HepG2 (cell line): ENCODE results near the gene UQCRC2. TPM values are rescaled to one million over a fixed set of nuclear protein-coding genes. Genes with fewer than 3 reads are reported as not detected.

Experiments
- EED ChIP-seq: sonication (generic); formaldehyde crosslinking; IDR thresholded peaks from 2 replicates; pipeline ENCODE4 v1.5.0; 2020; ENCODE audit warnings: mild to moderate bottlenecking, missing genetic modification reagents
- HNF4G ChIP-seq, 2 experiments: sonication (generic) in 1 of 2; formaldehyde crosslinking in 1 of 2; IDR thresholded peaks; 2 replicates each; pipeline versions ENCODE4 v1.4.0 to v1.6.1; 2011 to 2020; ENCODE audit warnings: borderline replicate concordance in 2 of 2, low read depth in 2 of 2, mild to moderate bottlenecking in 2 of 2, low read length in 1 of 2, missing genetic modification reagents in 1 of 2, moderate library complexity in 1 of 2
- NFE2L1 ChIP-seq: sonication (generic); formaldehyde crosslinking; IDR thresholded peaks from 2 replicates; pipeline ENCODE4 v1.4.0; 2020; ENCODE audit warnings: missing genetic modification reagents, mild to moderate bottlenecking, borderline replicate concordance
- NKX3-1 ChIP-seq: sonication (generic); formaldehyde crosslinking; IDR thresholded peaks from 2 replicates; pipeline ENCODE4 v1.5.0; 2020; ENCODE audit warnings: missing genetic modification reagents
- NPAS2 ChIP-seq: sonication (generic); formaldehyde crosslinking; IDR thresholded peaks from 2 replicates; pipeline ENCODE4 v1.8.0; 2022; ENCODE audit warnings: mild to moderate bottlenecking, missing genetic modification reagents, borderline replicate concordance
- NRL ChIP-seq: sonication (generic); formaldehyde crosslinking; IDR thresholded peaks from 2 replicates; pipeline ENCODE4 v1.5.0; 2020; ENCODE audit warnings: missing genetic modification reagents, mild to moderate bottlenecking, moderate library complexity, borderline replicate concordance
- SOX13 ChIP-seq, 3 experiments: fragments of 450-650 bp in 1 of 3; sonication (generic) in 1 of 3; formaldehyde crosslinking in 1 of 3; IDR thresholded peaks in 2 of 3; conservative IDR thresholded peaks in 1 of 3; 2 replicates each; pipeline versions ENCODE4 v1.5.0 to v1.6.1; 2016 to 2020; ENCODE audit warnings: antibody characterized with exemption in 1 of 3, mild to moderate bottlenecking in 1 of 3, missing compliant biosample characterization in 1 of 3, missing genetic modification reagents in 1 of 3, moderate library complexity in 1 of 3
- TGIF2 ChIP-seq: IDR thresholded peaks from 2 replicates; pipeline ENCODE4 v1.6.1; 2016; ENCODE audit warnings: control low read depth, missing compliant biosample characterization
- WIZ ChIP-seq: sonication (generic); formaldehyde crosslinking; IDR thresholded peaks from 2 replicates; pipeline ENCODE4 v1.5.1; 2020; ENCODE audit warnings: mild to moderate bottlenecking, missing genetic modification reagents
- ZBTB20 ChIP-seq: sonication (generic); formaldehyde crosslinking; IDR thresholded peaks from 2 replicates; pipeline ENCODE4 v1.8.1; 2023; ENCODE audit warnings: missing genetic modification reagents, low read depth, mild to moderate bottlenecking, borderline replicate concordance
- ZFP62 ChIP-seq: sonication (generic); formaldehyde crosslinking; IDR thresholded peaks from 2 replicates; pipeline ENCODE4 v1.4.0; 2020; ENCODE audit warnings: missing genetic modification reagents
- ZNF737 ChIP-seq: sonication (generic); formaldehyde crosslinking; IDR thresholded peaks from 2 replicates; pipeline ENCODE4 v1.5.0; 2020; ENCODE audit warnings: missing genetic modification reagents, mild to moderate bottlenecking, borderline replicate concordance
- polyA plus RNA-seq, 8 experiments: library from polyadenylated mRNA; depleted of rRNA in 3 of 8; stranded (reverse) in 7 of 8; unstranded in 1 of 8; fragments of >200 nt; fragmentation: Illumina TruSeq in 4 of 8; extraction: Trizol in 4 of 8; gene quantifications; 2 replicates each; pipeline versions ENCODE4 v1.2.1 to v1.2.3, GENCODE V29; 2011 to 2016; ENCODE audit warnings: low read depth in 4 of 8, missing spikeins in 1 of 8, mixed read lengths in 1 of 8; ENCODE audit not compliant: insufficient read depth in 1 of 8
- total RNA-seq, 5 experiments: library from RNA; depleted of rRNA; stranded (reverse); fragments of >200 nt; fragmentation: Illumina TruSeq; extraction: Trizol; gene quantifications; 2 replicates each; pipeline ENCODE4 v1.2.3, GENCODE V29; 2016; ENCODE audit warnings: low read depth in 1 of 5
- TF ChIP-seq, protein P1 (sequence below): sonication (generic); formaldehyde crosslinking; IDR thresholded peaks from 2 replicates; pipeline ENCODE4 v1.5.1; 2020; ENCODE audit warnings: mild to moderate bottlenecking, missing genetic modification reagents, borderline replicate concordance
- TF ChIP-seq, protein P2 (sequence below): sonication (generic); formaldehyde crosslinking; IDR thresholded peaks from 2 replicates; pipeline ENCODE4 v1.9.0; 2021; ENCODE audit warnings: missing genetic modification reagents, mild to moderate bottlenecking, borderline replicate concordance
- TF ChIP-seq, protein P3 (sequence below): sonication (generic); formaldehyde crosslinking; IDR thresholded peaks from 2 replicates; pipeline ENCODE4 v1.8.0; 2022; ENCODE audit warnings: mild to moderate bottlenecking, missing genetic modification reagents; ENCODE audit not compliant: insufficient replicate concordance
- TF ChIP-seq, protein P4 (sequence below): IDR thresholded peaks from 2 replicates; pipeline ENCODE4 v1.6.1; 2012; ENCODE audit warnings: inconsistent platforms
- TF ChIP-seq, protein P5 (sequence below): sonication (generic); formaldehyde crosslinking; IDR thresholded peaks from 2 replicates; pipeline ENCODE4 v1.4.0; 2020; ENCODE audit warnings: mild to moderate bottlenecking, missing genetic modification reagents, borderline replicate concordance

The UQCRC2 gene
- total and polyA plus RNA-seq, 2 of the 13 experiments (the other 11 are each of a cell fraction or from before 2014, with no cell fraction given) = 442 to 536 TPM

DNA sequence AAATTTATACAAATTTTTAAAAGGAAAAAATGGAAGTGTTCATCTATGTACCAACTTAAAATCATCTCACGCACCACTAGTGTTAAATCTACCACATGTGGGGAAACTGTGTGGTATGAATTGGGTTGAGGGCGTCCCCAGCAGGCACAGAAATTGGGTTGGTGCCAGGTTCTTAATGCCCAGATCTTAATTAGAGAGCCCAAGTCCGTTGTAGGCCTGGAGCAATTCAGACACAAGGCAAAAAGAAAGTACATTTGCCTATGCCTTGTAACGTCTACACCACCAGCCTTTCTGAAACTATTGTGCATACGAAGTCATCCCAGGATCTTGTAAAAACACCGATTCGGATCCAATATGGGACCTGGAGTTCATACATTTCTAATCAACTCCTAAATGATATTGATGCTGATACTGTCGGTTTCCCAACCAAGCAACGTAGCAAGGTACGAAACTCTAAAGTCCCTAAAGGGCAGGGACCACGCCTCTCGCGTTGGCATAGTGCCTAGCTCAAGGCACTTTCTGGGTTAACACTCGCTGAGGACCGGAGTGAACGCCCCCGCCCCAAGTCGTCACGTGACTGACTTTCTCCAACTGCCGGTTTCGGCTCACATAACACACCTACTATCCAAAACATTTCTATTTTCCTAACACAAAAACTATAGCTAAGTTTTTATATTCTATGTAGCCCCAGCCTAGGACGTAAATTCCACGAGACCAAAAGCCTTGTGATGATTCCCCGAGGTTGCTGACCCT lies 945 bp upstream of the UQCRC2 start (continued):
- TF ChIP-seq TGIF2 (CRISPR knock-in tag) (0 out of 2 replicates have a peak, but pooled peaks have one; percentile 42), HNF4G (IDR thresholded peaks at IDR 0.05; ENCODE audit: borderline replicate concordance, low read depth, low read length) (peak; percentile 46; the same call in 1 of the 2 replicates), HNF4G (CRISPR knock-in tag; IDR thresholded peaks at IDR 0.05; ENCODE audit: borderline replicate concordance, low read depth) (peak; percentile 53), ZBTB20 (CRISPR knock-in tag) (peak; percentile 94; the same call in 1 of the 2 replicates), NRL (CRISPR knock-in tag) (no peak), ZNF737 (no peak), NPAS2 (no peak), ZFP62 (no peak), EED (no peak), NKX3-1 (CRISPR knock-in tag) (no peak), NFE2L1 (no peak), WIZ (CRISPR knock-in tag) (no peak; the same call in 1 of the 2 replicates), SOX13 (IDR thresholded peaks at IDR 0.05) (no peak), SOX13 (CRISPR knock-in tag; conservative IDR thresholded peaks at IDR 0.05 in 1 of 2, IDR thresholded peaks at IDR 0.05 in 1 of 2) (peak in 1 of 2 experiments; percentile 63; a peak in 2 of 4 replicates)
- TF ChIP-seq, protein P1, sequence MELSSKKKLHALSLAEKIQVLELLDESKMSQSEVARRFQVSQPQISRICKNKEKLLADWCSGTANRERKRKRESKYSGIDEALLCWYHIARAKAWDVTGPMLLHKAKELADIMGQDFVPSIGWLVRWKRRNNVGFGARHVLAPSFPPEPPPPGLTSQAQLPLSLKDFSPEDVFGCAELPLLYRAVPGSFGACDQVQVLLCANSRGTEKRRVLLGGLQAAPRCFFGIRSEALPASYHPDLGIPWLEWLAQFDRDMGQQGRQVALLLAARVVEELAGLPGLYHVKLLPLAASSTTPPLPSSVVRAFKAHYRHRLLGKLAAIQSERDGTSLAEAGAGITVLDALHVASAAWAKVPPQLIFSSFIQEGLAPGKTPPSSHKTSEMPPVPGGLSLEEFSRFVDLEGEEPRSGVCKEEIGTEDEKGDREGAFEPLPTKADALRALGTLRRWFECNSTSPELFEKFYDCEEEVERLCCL (CRISPR knock-in tag) = no peak
- TF ChIP-seq, protein P2, sequence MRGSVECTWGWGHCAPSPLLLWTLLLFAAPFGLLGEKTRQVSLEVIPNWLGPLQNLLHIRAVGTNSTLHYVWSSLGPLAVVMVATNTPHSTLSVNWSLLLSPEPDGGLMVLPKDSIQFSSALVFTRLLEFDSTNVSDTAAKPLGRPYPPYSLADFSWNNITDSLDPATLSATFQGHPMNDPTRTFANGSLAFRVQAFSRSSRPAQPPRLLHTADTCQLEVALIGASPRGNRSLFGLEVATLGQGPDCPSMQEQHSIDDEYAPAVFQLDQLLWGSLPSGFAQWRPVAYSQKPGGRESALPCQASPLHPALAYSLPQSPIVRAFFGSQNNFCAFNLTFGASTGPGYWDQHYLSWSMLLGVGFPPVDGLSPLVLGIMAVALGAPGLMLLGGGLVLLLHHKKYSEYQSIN (CRISPR knock-in tag) = no peak
- TF ChIP-seq, protein P3, sequence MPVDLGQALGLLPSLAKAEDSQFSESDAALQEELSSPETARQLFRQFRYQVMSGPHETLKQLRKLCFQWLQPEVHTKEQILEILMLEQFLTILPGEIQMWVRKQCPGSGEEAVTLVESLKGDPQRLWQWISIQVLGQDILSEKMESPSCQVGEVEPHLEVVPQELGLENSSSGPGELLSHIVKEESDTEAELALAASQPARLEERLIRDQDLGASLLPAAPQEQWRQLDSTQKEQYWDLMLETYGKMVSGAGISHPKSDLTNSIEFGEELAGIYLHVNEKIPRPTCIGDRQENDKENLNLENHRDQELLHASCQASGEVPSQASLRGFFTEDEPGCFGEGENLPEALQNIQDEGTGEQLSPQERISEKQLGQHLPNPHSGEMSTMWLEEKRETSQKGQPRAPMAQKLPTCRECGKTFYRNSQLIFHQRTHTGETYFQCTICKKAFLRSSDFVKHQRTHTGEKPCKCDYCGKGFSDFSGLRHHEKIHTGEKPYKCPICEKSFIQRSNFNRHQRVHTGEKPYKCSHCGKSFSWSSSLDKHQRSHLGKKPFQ (CRISPR knock-in tag) = no peak
- TF ChIP-seq, protein P4, sequence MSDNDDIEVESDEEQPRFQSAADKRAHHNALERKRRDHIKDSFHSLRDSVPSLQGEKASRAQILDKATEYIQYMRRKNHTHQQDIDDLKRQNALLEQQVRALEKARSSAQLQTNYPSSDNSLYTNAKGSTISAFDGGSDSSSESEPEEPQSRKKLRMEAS = no peak
- TF ChIP-seq, protein P5, sequence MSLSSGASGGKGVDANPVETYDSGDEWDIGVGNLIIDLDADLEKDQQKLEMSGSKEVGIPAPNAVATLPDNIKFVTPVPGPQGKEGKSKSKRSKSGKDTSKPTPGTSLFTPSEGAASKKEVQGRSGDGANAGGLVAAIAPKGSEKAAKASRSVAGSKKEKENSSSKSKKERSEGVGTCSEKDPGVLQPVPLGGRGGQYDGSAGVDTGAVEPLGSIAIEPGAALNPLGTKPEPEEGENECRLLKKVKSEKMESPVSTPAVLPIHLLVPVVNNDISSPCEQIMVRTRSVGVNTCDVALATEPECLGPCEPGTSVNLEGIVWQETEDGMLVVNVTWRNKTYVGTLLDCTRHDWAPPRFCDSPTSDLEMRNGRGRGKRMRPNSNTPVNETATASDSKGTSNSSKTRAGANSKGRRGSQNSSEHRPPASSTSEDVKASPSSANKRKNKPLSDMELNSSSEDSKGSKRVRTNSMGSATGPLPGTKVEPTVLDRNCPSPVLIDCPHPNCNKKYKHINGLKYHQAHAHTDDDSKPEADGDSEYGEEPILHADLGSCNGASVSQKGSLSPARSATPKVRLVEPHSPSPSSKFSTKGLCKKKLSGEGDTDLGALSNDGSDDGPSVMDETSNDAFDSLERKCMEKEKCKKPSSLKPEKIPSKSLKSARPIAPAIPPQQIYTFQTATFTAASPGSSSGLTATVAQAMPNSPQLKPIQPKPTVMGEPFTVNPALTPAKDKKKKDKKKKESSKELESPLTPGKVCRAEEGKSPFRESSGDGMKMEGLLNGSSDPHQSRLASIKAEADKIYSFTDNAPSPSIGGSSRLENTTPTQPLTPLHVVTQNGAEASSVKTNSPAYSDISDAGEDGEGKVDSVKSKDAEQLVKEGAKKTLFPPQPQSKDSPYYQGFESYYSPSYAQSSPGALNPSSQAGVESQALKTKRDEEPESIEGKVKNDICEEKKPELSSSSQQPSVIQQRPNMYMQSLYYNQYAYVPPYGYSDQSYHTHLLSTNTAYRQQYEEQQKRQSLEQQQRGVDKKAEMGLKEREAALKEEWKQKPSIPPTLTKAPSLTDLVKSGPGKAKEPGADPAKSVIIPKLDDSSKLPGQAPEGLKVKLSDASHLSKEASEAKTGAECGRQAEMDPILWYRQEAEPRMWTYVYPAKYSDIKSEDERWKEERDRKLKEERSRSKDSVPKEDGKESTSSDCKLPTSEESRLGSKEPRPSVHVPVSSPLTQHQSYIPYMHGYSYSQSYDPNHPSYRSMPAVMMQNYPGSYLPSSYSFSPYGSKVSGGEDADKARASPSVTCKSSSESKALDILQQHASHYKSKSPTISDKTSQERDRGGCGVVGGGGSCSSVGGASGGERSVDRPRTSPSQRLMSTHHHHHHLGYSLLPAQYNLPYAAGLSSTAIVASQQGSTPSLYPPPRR (CRISPR knock-in tag) = no peak
